MM.1S (cell line): ENCODE results near the gene RASIP1.

Experiments used
- DNase-seq: peaks from one replicate; pipeline ENCODE4 v3.0.0-alpha.2; 2015
- H2AFZ ChIP-seq: fragments of 300-600 bp; sonication (generic); 2 replicates; pipeline ENCODE4 v1.6.0; 2016; ENCODE audit warnings: antibody characterized with exemption, low read length
- H3F3A ChIP-seq: fragments of 300-600 bp; sonication (generic); 2 replicates; pipeline ENCODE4 v1.6.1; 2016; ENCODE audit warnings: mild to moderate bottlenecking, antibody characterized with exemption, low read length, moderate library complexity, mixed read lengths; ENCODE audit not compliant: insufficient read depth
- H3K27ac ChIP-seq: fragments of 300-600 bp; sonication (generic); 2 replicates; pipeline ENCODE4 v1.5.1; 2016; ENCODE audit warnings: mild to moderate bottlenecking, low read length
- H3K27me3 ChIP-seq: fragments of 300-600 bp; sonication (generic); replicated peaks from 2 replicates; pipeline ENCODE4 v1.6.0; 2016; ENCODE audit warnings: low read length; ENCODE audit not compliant: insufficient read depth
- H3K36me3 ChIP-seq: fragments of 300-600 bp; sonication (generic); replicated peaks from 2 replicates; pipeline ENCODE4 v1.6.1; 2016; ENCODE audit warnings: mild to moderate bottlenecking, low read length, mixed read lengths; ENCODE audit not compliant: insufficient read depth
- H3K4me1 ChIP-seq: fragments of 300-600 bp; sonication (generic); 2 replicates; pipeline ENCODE4 v1.6.1; 2016; ENCODE audit warnings: low read length, mixed read lengths
- H3K4me2 ChIP-seq: fragments of 300-600 bp; sonication (generic); 2 replicates; pipeline ENCODE4 v1.6.0; 2016; ENCODE audit warnings: low read depth, low read length
- H3K4me3 ChIP-seq: fragments of 300-600 bp; sonication (generic); 2 replicates; pipeline ENCODE4 v1.5.1; 2016; ENCODE audit warnings: low read length, mixed read lengths
- H3K79me2 ChIP-seq: fragments of 300-600 bp; sonication (generic); 2 replicates; pipeline ENCODE4 v1.6.1; 2016; ENCODE audit warnings: mixed run types, low read length, mixed read lengths
- H3K9ac ChIP-seq: fragments of 300-600 bp; sonication (generic); 2 replicates; pipeline ENCODE4 v1.6.1; 2016; ENCODE audit warnings: low read length, mixed read lengths
- H3K9me2 ChIP-seq: fragments of 300-600 bp; sonication (generic); replicated peaks from 2 replicates; pipeline ENCODE4 v1.6.1; 2016; ENCODE audit warnings: mild to moderate bottlenecking, low read length, mixed read lengths; ENCODE audit not compliant: insufficient read depth
- H3K9me3 ChIP-seq: fragments of 300-600 bp; sonication (generic); replicated peaks from 2 replicates; pipeline ENCODE4 v1.6.1; 2016; ENCODE audit warnings: mild to moderate bottlenecking, low read length, mixed read lengths; ENCODE audit not compliant: insufficient read depth
- H4K20me1 ChIP-seq: fragments of 300-600 bp; sonication (generic); 2 replicates; pipeline ENCODE4 v1.6.1; 2016; ENCODE audit warnings: mild to moderate bottlenecking, low read length, moderate library complexity, mixed read lengths; ENCODE audit not compliant: insufficient read depth
- CTCF ChIP-seq: fragments of 300-600 bp; sonication (generic); IDR thresholded peaks from 2 replicates; pipeline ENCODE4 v1.5.1; 2016; ENCODE audit warnings: antibody characterized with exemption, low read length, mixed read lengths
- EZH2 ChIP-seq: fragments of 300-600 bp; sonication (generic); optimal IDR thresholded peaks from 2 replicates; pipeline ENCODE3; 2017; ENCODE audit warnings: low read depth, mild to moderate bottlenecking, antibody characterized with exemption, low read length, mixed read lengths
- EZH2phosphoT487 ChIP-seq: fragments of 300-600 bp; sonication (generic); IDR thresholded peaks from 2 replicates; pipeline ENCODE4 v1.6.1; 2018; ENCODE audit warnings: antibody characterized with exemption, low read length

RASIP1 gene

GRCh38 chr19:48777139-48777538 is 36.7 kb upstream of the RASIP1 start:
- Histone ChIP-seq H3K27ac (no peak overlapping the region), H2AFZ (no peak overlapping the region), H3K4me3 (no peak overlapping the region), H3K9me2 (no peaks in the 10 kb centered on the region), H3K79me2 (no peaks in the 10 kb centered on the region), H3K4me2 (no peak overlapping the region), H3K36me3 (no peaks in the 10 kb centered on the region), H4K20me1 (no peaks in the 10 kb centered on the region), H3K4me1 (peaks cover 9% of the 10 kb centered on the region), H3K9me3 (no peaks in the 10 kb centered on the region), H3K9ac (no peak overlapping the region), H3F3A (0 out of 2 replicates have a peak, but pooled peaks cover 4% of the 10 kb centered on the region), H3K27me3 (peaks cover 49% of the 10 kb centered on the region)
- DNase-seq, result no peak
- TF ChIP-seq EZH2phosphoT487 (no peak), CTCF (no peak), EZH2 (no peak)

GRCh38 chr19:48772503-48772953 is 32.1 kb upstream of the RASIP1 start:
- Histone ChIP-seq H3K79me2 (no peaks in the 10 kb centered on the region), H3K27ac (no peak overlapping the region), H3K27me3 (peaks cover 66% of the 10 kb centered on the region), H3K9me2 (no peaks in the 10 kb centered on the region), H3F3A (no peaks in the 10 kb centered on the region), H3K4me1 (no peaks in the 10 kb centered on the region), H4K20me1 (no peaks in the 10 kb centered on the region), H3K9ac (no peak overlapping the region), H3K36me3 (no peaks in the 10 kb centered on the region), H3K4me3 (no peak overlapping the region), H2AFZ (no peak overlapping the region), H3K9me3 (no peaks in the 10 kb centered on the region), H3K4me2 (no peak overlapping the region)
- TF ChIP-seq CTCF (no peak), EZH2phosphoT487 (no peak), EZH2 (no peak)
- DNase-seq, result no peak

GRCh38 chr19:48770734-48771472 is 30.5 kb upstream of the RASIP1 start:
- H3K4me3 ChIP-seq, result no peak overlapping the region
- H4K20me1 ChIP-seq, result no peaks in the 10 kb centered on the region
- H3K9me2 ChIP-seq, result no peaks in the 10 kb centered on the region
- no peaks in the 10 kb centered on the region for H3K79me2 ChIP-seq
- DNase-seq, result no peak
- no peaks in the 10 kb centered on the region for H3K36me3 ChIP-seq
- H2AFZ ChIP-seq, result no peak overlapping the region
- H3F3A ChIP-seq, result no peaks in the 10 kb centered on the region
- H3K27me3 ChIP-seq, result peaks cover 68% of the 10 kb centered on the region
- H3K9ac ChIP-seq, result no peak overlapping the region
- 0 out of 2 replicates have a peak overlapping the region, but pooled peaks have one; percentile 4 for H3K4me2 ChIP-seq
- H3K9me3 ChIP-seq, result no peaks in the 10 kb centered on the region
- no peaks in the 10 kb centered on the region for H3K4me1 ChIP-seq
- TF ChIP-seq CTCF, result no peak
- TF ChIP-seq EZH2phosphoT487, result no peak
- TF ChIP-seq EZH2, result no peak
- no peak overlapping the region for H3K27ac ChIP-seq
